ENCODE data around the gene DNAAF2.
"Not testable (repeated sequence)": the region's sequence is repeated elsewhere in the genome, so short reads cannot be mapped to it uniquely, and the experiment has no call there.

Gene DNAAF2

DNA sequence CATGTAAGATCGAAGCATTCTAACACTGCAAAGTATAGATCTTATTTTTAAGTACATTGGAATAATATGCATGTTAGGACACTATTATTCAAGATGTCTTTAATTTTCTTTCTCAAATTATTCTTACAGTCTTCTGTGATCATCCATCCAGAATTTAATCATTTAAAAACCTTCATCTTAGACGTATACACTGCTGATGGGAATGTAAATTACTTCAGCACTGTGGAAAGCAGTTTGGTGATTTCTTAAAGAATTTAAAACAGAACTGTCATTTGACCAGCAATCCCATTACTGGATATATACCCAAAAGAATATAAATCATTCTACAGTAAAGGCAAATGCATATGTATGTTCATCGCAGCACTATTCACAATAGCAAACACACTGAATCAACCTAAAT, 45.7 kb downstream of the DNAAF2 start:
- no peak for TF ChIP-seq CTCF (conservative IDR thresholded peaks at IDR 0.05; ENCODE audit: low read depth, low read length)
- H3K4me3 ChIP-seq (ENCODE audit: low read length): no peak overlapping the region
- DNase-seq (ENCODE audit: low read depth): no peak

DNA sequence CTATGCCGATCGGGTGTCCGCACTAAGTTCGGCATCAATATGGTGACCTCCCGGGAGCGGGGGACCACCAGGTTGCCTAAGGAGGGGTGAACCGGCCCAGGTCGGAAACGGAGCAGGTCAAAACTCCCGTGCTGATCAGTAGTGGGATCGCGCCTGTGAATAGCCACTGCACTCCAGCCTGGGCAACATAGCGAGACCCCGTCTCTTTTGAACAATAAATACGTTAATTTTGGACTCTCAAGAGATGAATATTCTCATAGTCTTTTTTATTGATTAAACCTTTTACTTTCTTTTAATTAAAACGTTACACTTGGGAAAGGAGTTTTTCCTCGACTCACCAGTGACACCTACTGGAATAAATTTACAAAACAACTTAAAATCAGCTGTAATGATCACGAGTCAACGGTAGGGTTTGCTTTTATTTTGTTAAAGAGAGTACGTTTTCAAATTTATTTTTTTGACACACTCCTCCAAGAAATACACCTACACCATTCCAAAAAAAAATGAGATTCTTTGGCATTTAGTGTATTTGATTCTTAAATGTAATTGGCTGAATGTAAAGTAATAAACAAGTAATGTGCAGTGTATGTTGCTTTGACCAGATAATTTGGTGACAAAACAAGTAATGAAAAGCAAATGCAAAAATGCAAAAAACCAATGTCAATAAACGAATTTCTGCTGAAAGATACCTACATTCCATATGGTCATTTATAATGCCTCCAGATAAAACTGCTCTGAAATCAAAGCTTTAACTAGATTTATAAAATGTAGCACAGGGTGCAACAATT, 48.2 kb downstream of the DNAAF2 start:
- no peak for DNase-seq (ENCODE audit: low read depth)
- peak overlapping the region; percentile 7 for H3K4me3 ChIP-seq (ENCODE audit: low read length)
- TF ChIP-seq CTCF (conservative IDR thresholded peaks at IDR 0.05; ENCODE audit: low read depth, low read length): peak; percentile 66

DNA sequence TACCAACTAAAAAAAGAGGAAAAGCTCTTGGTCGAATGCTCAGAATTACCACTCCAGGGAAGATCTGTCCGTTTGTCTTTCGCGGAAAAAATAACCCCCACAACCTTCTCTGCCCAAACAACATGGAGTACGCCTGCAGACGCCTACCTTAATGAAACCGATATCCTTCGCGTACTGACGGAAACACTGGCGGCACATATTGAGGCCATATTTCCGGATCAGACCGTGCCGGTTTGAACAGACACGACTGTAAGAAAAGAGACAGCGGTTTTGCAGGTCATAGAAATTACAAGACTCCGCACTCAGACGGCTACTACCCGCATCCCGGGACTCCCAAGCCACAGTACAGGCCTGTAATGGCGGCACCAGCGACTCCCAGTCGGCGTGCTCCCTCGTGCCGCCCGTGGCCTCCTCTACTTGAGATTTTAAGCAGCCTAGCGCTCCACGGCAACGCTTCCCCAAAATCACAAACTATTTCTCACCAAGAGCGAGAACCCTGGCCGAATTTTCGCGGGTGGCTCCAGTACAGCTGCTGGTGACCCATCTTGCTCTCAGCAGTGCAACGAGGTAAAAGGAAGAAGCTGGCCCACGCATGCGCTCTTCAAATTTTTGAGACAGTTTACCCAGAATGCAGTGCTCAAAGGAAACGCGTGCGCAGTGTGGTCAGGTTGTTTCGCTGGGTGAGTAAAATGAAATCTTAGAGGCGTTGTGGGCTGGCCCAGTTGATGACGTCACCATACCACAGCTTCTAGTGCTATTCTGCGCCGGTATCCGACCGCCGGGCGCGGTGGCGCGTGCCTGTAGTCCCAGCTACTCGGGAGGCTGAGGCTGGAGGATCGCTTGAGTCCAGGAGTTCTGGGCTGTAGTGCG, 49.0 kb downstream of the DNAAF2 start, which contains the start of gene RPS29:
Gene RPS29, minus strand, starts transcription at position 578 of the 870 bp plus-strand sequence. Its CDS starts 34 bp downstream, at position 544.
- TF ChIP-seq CTCF (conservative IDR thresholded peaks at IDR 0.05; ENCODE audit: low read depth, low read length): no peak
- peak; percentile 97 for DNase-seq (ENCODE audit: low read depth)
- H3K4me3 ChIP-seq (ENCODE audit: low read length): peak within 1 kb of the TSS; percentile 99

- not testable (repeated sequence) for DNase-seq (ENCODE audit: low read depth)
- peak overlapping the region; percentile 99 for H3K4me3 ChIP-seq (ENCODE audit: low read length)
These were observed 49.9 kb downstream of the DNAAF2 start for GRCh38 chr14:49584981-49585640.

- TF ChIP-seq CTCF (conservative IDR thresholded peaks at IDR 0.05; ENCODE audit: low read depth, low read length): no peak
- no peak for DNase-seq (ENCODE audit: low read depth)
- H3K4me3 ChIP-seq (ENCODE audit: low read length): peak overlapping the region; percentile 99
These were observed 51.0 kb downstream of the DNAAF2 start for GRCh38 chr14:49584058-49584457.

DNA sequence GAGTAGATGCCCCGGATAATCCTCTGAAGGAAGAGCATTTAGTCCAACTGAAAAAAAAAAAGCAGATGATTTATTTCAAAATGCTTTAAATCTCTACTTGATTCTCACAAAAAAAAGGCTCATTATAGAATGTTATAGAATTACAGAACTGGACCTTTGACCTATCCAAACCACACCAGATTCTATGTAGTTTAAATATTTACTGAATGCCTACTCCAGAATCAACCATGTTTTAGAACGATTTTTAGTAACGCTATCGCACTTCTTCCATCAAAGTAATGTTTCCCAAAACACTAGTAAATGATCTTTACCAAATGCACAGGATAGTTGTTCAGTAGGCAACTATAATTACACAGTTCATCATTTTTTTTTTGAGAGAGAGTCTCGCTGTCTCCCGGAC, 51.4 kb downstream of the DNAAF2 start:
- DNase-seq (ENCODE audit: low read depth): no peak
- TF ChIP-seq CTCF (conservative IDR thresholded peaks at IDR 0.05; ENCODE audit: low read depth, low read length): no peak
- peak overlapping the region; percentile 99 for H3K4me3 ChIP-seq (ENCODE audit: low read length)

Measured in retinal pigment epithelial cell (primary cell).